Karpas-422 (cell line): ENCODE data around the gene ALPI. TPM values are rescaled to one million over a fixed set of nuclear protein-coding genes. Genes with fewer than 3 reads are reported as not detected.
"Not testable (repeated sequence)": the region's sequence is repeated elsewhere in the genome, so short reads cannot be mapped to it uniquely, and the experiment has no call there.

Experiments used
- DNase-seq: peaks from one replicate; pipeline ENCODE4 v3.0.0-alpha.2; 2015
- H2AFZ ChIP-seq: fragments of 200-600 bp; sonication (generic); 2 replicates; pipeline ENCODE4 v1.6.1; 2014; ENCODE audit warnings: antibody characterized with exemption, low read length, mixed read lengths
- H3K27ac ChIP-seq: fragments of 200-600 bp; sonication (generic); 2 replicates; pipeline ENCODE4 v1.5.1; 2014; ENCODE audit warnings: mild to moderate bottlenecking, low read length, moderate library complexity
- H3K27me3 ChIP-seq: fragments of 200-600 bp; sonication (generic); 2 replicates; pipeline ENCODE4 v1.6.1; 2014; ENCODE audit warnings: low read length, mixed read lengths
- H3K36me3 ChIP-seq: fragments of 200-600 bp; sonication (generic); 2 replicates; pipeline ENCODE4 v1.6.1; 2014; ENCODE audit warnings: low read length, mixed read lengths; ENCODE audit not compliant: insufficient read depth
- H3K4me1 ChIP-seq: fragments of 200-600 bp; sonication (generic); 2 replicates; pipeline ENCODE4 v1.6.1; 2014; ENCODE audit warnings: mild to moderate bottlenecking, low read length, mixed read lengths
- H3K4me2 ChIP-seq: fragments of 200-600 bp; sonication (generic); 2 replicates; pipeline ENCODE4 v1.6.1; 2014; ENCODE audit warnings: low read length, low read depth, mild to moderate bottlenecking; ENCODE audit not compliant: poor library complexity, severe bottlenecking
- H3K4me3 ChIP-seq: fragments of 200-600 bp; sonication (generic); 2 replicates; pipeline ENCODE4 v1.5.1; 2014; ENCODE audit warnings: mild to moderate bottlenecking, antibody characterized with exemption, low read length, mixed read lengths
- H3K79me2 ChIP-seq: fragments of 200-600 bp; sonication (generic); 2 replicates; pipeline ENCODE4 v1.6.1; 2014; ENCODE audit warnings: mild to moderate bottlenecking, low read length, mixed read lengths
- H3K9ac ChIP-seq: fragments of 200-600 bp; sonication (generic); 2 replicates; pipeline ENCODE4 v1.6.0; 2014; ENCODE audit warnings: low read length
- H3K9me2 ChIP-seq: fragments of 200-600 bp; sonication (generic), shearing (Covaris generic); replicated peaks from 2 replicates; pipeline ENCODE4 v1.6.0; 2014; ENCODE audit warnings: mild to moderate bottlenecking, low read length, moderate library complexity; ENCODE audit not compliant: insufficient read depth
- H3K9me3 ChIP-seq: fragments of 300-700, 200-600 bp; sonication (generic); 2 replicates; pipeline ENCODE4 v1.6.1; 2014; ENCODE audit warnings: low read length, mixed read lengths
- H4K20me1 ChIP-seq: fragments of 200-600 bp; sonication (generic); 2 replicates; pipeline ENCODE4 v1.6.1; 2014; ENCODE audit warnings: mild to moderate bottlenecking, antibody characterized with exemption, low read length, low read depth; ENCODE audit not compliant: insufficient read depth
- total RNA-seq: library from RNA; depleted of rRNA; stranded (reverse); fragments of >200 nt; shearing (Covaris generic); gene quantifications from 2 replicates; pipeline ENCODE4 v1.2.3, GENCODE V29; 2014; ENCODE audit warnings: low replicate concordance; rRNA removed

Gene ALPI
- total RNA-seq, result not detected in 2 replicates

- Histone ChIP-seq H3K27me3 (no peaks in the 10 kb centered on the region), H2AFZ (no peak within 1 kb of the TSS), H3K4me2 (no peak within 1 kb of the TSS), H3K4me3 (no peak within 1 kb of the TSS), H3K9me2 (no peaks in the 10 kb centered on the region), H3K79me2 (no peaks in the 10 kb centered on the region), H3K27ac (no peak within 1 kb of the TSS), H3K9ac (no peak within 1 kb of the TSS), H3K4me1 (no peaks in the 10 kb centered on the region), H3K36me3 (no peaks in the 10 kb centered on the region), H3K9me3 (no peaks in the 10 kb centered on the region), H4K20me1 (no peaks in the 10 kb centered on the region)
- no peak for DNase-seq
Measured at GRCh38 chr2:232455426-232456255, at the start of gene ALPI. Gene ALPI, plus strand, starts transcription at chr2:232456153. Its CDS starts 47 bp downstream, at chr2:232456200.

GRCh38 chr2:232406556-232407310 lies 49.2 kb upstream of the ALPI start, which contains the start of gene ALPG:
Gene ALPG, plus strand, starts transcription at chr2:232406844. Its CDS starts 51 bp downstream, at chr2:232406895.
- Histone ChIP-seq H3K27me3 (no peaks in the 10 kb centered on the region), H3K9me3 (no peaks in the 10 kb centered on the region), H3K4me3 (no peak within 1 kb of the TSS), H3K4me2 (no peak within 1 kb of the TSS), H3K4me1 (peaks cover 1% of the 10 kb centered on the region; the same call in 1 of the 2 replicates), H3K27ac (no peak within 1 kb of the TSS), H3K9ac (no peak within 1 kb of the TSS), H3K9me2 (no peaks in the 10 kb centered on the region), H4K20me1 (no peaks in the 10 kb centered on the region), H3K36me3 (no peaks in the 10 kb centered on the region), H3K79me2 (no peaks in the 10 kb centered on the region), H2AFZ (no peak within 1 kb of the TSS)
- peak; percentile 25 for DNase-seq

DNA sequence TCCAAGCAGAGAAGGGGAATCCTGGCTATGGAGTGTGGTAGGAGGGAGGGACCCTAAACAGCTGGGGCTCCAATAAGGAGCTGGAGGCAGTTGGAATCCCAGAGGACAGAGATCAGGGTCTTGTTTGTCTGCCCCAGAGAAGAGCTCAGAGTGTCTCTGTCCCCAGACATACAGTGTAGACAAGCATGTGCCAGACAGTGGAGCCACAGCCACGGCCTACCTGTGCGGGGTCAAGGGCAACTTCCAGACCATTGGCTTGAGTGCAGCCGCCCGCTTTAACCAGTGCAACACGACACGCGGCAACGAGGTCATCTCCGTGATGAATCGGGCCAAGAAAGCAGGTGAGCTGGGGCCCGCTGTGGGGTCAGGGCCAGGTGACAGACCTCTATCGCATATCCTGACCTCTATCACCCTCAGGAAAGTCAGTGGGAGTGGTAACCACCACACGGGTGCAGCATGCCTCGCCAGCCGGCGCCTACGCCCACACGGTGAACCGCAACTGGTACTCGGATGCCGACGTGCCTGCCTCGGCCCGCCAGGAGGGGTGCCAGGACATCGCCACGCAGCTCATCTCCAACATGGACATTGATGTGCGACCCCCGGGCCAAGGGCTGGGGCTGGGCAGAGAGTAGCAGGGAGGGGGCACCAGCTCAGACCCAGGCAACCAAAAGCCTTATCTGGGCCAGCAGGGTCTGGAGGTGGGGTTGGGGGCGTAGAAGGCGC lies 48.4 kb upstream of the ALPI start:
- H4K20me1 ChIP-seq, H3K9ac ChIP-seq, H3K27ac ChIP-seq, H3K27me3 ChIP-seq, H3K9me2 ChIP-seq, H3K79me2 ChIP-seq, H3K4me1 ChIP-seq, H2AFZ ChIP-seq, H3K4me2 ChIP-seq, H3K4me3 ChIP-seq, H3K36me3 ChIP-seq, H3K9me3 ChIP-seq: not testable (repeated sequence)
- peak; percentile 10 for DNase-seq

DNA sequence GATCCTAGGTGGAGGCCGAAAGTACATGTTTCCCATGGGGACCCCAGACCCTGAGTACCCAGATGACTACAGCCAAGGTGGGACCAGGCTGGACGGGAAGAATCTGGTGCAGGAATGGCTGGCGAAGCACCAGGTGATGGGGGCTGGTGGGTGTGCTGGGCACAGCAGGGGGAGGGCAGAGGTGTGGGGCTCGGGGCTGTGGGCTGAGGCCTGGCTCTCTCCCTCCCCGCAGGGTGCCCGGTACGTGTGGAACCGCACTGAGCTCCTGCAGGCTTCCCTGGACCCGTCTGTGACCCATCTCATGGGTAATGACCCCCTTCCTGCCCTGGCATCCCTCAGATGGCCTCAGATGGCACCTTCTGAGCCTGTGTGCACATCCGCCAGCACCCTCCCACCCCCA lies 47.7 kb upstream of the ALPI start:
- peaks cover 16% of the 10 kb centered on the region for H3K4me1 ChIP-seq
- not testable (repeated sequence) for H3K9me3 ChIP-seq, H3K9me2 ChIP-seq, H2AFZ ChIP-seq, H3K27me3 ChIP-seq, H3K4me3 ChIP-seq, H3K9ac ChIP-seq, H3K27ac ChIP-seq, DNase-seq, H3K79me2 ChIP-seq, H3K36me3 ChIP-seq, H4K20me1 ChIP-seq, H3K4me2 ChIP-seq

DNA sequence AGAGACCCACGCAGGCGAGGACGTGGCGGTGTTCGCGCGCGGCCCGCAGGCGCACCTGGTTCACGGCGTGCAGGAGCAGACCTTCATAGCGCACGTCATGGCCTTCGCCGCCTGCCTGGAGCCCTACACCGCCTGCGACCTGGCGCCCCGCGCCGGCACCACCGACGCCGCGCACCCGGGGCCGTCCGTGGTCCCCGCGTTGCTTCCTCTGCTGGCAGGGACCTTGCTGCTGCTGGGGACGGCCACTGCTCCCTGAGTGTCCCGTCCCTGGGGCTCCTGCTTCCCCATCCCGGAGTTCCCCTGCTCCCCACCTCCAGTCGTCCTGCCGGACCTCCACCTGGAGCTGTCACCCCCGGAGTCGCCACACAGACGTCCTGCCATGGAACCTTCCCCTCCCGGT lies 46.3 kb upstream of the ALPI start:
- peaks cover 18% of the 10 kb centered on the region for H3K4me1 ChIP-seq
- DNase-seq, H4K20me1 ChIP-seq, H3K9me3 ChIP-seq, H3K36me3 ChIP-seq, H3K9me2 ChIP-seq, H3K27me3 ChIP-seq, H3K9ac ChIP-seq, H3K79me2 ChIP-seq, H3K4me2 ChIP-seq, H3K4me3 ChIP-seq, H2AFZ ChIP-seq, H3K27ac ChIP-seq: not testable (repeated sequence)

DNA sequence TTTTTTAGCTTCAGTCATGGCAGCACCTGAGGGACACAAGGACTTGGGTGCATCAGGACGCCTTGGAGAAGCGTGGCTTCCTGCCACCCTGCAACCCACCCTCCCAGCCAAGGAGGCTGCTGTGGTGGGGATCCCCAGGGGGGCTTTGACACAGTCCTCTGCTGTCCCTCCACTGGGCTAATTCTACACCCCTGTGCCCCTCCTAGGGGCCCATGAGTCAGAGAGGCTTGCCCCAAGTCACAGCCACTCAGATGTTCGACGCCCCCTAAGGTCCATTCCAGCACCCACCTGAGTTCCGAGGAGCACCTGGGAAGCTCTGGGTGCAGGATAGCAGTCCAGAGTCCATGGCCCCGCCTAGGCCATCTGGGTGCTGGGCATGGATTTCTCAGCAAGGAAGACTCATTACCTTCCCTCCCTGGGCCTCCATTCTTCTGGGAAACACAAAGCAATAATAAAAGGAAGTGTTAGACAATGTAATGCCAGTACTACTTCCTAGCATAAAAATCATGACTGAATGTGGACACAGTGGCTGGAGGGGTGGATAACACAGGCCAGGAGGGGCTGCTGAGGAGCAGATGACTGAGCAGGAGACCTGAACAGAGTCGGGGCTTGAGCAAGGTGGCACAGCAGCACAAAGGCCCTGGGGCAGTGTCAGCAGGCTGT lies 45.6 kb upstream of the ALPI start:
- Histone ChIP-seq H3K4me3 (no peak overlapping the region), H3K4me2 (no peak overlapping the region), H3K4me1 (peaks cover 18% of the 10 kb centered on the region), H3K9ac (no peak overlapping the region), H3K9me2 (no peaks in the 10 kb centered on the region), H4K20me1 (no peaks in the 10 kb centered on the region), H3K27ac (no peak overlapping the region), H3K27me3 (no peaks in the 10 kb centered on the region), H3K36me3 (no peaks in the 10 kb centered on the region), H3K79me2 (no peaks in the 10 kb centered on the region), H3K9me3 (no peaks in the 10 kb centered on the region), H2AFZ (no peak overlapping the region)
- peak; percentile 17 for DNase-seq

DNA sequence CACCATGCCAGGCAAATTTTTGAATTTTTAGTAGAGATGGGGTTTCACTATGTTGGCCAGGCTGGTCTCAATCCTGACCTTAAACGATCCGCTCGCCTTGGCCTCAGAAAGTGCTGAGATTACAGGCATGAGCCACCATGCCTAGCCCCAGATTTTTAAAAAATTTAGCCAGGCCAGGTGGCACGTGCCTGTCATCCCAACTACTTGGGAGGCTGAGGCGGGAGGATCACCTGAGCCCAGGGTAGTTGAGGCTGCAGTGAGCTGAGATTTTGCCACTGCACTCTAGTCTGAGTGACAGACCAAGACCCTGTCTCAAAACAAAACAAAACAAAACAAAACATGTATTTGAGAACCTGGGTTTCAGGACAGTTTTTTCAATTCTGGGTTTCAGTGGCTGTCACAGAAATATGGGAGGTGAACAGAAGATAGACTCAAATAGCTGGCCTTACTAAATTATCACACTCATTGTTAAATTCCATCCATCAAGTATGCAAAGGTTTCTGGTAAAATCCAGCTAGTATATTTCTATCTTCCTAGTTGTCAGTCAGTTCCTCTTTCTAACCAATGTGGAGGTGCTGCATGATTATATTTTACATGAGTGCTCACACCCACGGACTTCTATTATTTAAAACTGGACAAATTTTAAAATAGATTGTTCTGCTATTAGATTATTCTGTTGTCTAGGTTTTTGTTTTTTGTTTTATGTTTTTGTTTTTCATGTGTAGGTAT lies 43.9 kb upstream of the ALPI start:
- Histone ChIP-seq H3K9me2 (no peaks in the 10 kb centered on the region), H3K27ac (no peak overlapping the region), H2AFZ (0 out of 2 replicates have a peak overlapping the region, but pooled peaks have one; percentile 1), H3K9me3 (no peaks in the 10 kb centered on the region), H3K4me3 (no peak overlapping the region), H3K4me2 (peak overlapping the region; percentile 29), H3K79me2 (no peaks in the 10 kb centered on the region), H3K27me3 (no peaks in the 10 kb centered on the region), H3K36me3 (no peaks in the 10 kb centered on the region), H3K9ac (no peak overlapping the region), H3K4me1 (peaks cover 18% of the 10 kb centered on the region), H4K20me1 (no peaks in the 10 kb centered on the region)
- DNase-seq, result peak; percentile 57
